Neural progenitor cell (in vitro differentiated cells): ENCODE results near the gene RXRB.

ENCODE experiments used
- CTCF ChIP-seq: fragments of 200-600 bp; sonication (generic); IDR thresholded peaks from 2 replicates; pipeline ENCODE4 v1.5.1; 2017; ENCODE audit warnings: antibody characterized with exemption, mild to moderate bottlenecking
- EZH2 ChIP-seq: fragments of 200-600 bp; sonication (generic); IDR thresholded peaks from 2 replicates; pipeline ENCODE4 v1.6.1; 2017; ENCODE audit warnings: antibody characterized with exemption, mild to moderate bottlenecking, moderate library complexity

DNA sequence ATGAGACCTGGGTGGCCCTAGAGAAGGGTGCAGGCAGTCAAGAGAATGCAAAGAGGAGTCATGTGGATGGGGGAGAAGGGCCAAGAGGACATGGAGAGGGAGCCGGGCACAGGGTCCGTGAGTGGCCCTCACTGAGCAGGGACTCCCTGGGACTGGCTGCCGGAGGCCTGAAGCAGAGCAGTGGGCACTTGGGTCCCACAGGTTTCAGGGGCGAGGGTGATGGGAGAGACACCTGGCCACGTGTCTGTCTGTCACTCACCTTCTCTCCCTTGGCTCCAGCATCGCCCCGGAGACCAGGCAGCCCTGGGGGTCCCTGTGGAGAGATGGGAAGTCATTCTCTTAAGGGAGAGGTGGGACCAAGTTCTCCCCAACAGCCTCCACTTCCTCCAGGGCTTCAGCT is 33.7 kb downstream of the RXRB start:
- TF ChIP-seq EZH2 (no peak), CTCF (no peak)
